GM21367 (cell line): ENCODE data around the gene C1QL4.
"Not testable (repeated sequence)": the region's sequence is repeated elsewhere in the genome, so short reads cannot be mapped to it uniquely, and the experiment has no call there.

Experiments used
- ATAC-seq: cut with Tn5 transposase; IDR thresholded peaks from one replicate; pipeline ENCODE4 v1.9.1; 2021; ENCODE audit not compliant: unreplicated experiment

C1QL4 gene

GRCh38 chr12:49282740-49283375, 54.1 kb downstream of the C1QL4 start:
- ATAC-seq: not testable (repeated sequence)
